Peyer's patch (tissue), 4 donors: ENCODE measurements around the gene ZNF580. TPM values are rescaled to one million over a fixed set of nuclear protein-coding genes. Genes with fewer than 3 reads are reported as not detected.

Source experiments
- DNase-seq, 3 donors: peaks; one replicate each; pipeline ENCODE4 v3.0.0-alpha.2; 2017 to 2019
- H3K27ac ChIP-seq, 4 donors: fragments of 200-600 bp; sonication (generic); one replicate each; pipeline ENCODE4 v1.5.1; 2016 to 2019
- H3K27me3 ChIP-seq, 2 donors: fragments of 200-600 bp; sonication (generic); one replicate each; pipeline ENCODE4 v1.5.1; 2019
- H3K36me3 ChIP-seq, 3 donors: fragments of 200-600 bp; sonication (generic); one replicate each; pipeline ENCODE4 v1.5.1; 2016 to 2019
- H3K4me1 ChIP-seq, 4 donors: fragments of 200-600 bp; sonication (generic); one replicate each; pipeline ENCODE4 v1.5.1; 2016 to 2019
- H3K4me3 ChIP-seq, 4 donors: fragments of 200-600 bp; sonication (generic); 1 replicate in 3 of 4; 2 replicates in 1 of 4; pipeline ENCODE4 v1.5.1; 2016 to 2019; ENCODE audit warnings: mild to moderate bottlenecking in 1 of 4
- H3K9me3 ChIP-seq, 4 donors: fragments of 200-600 bp; sonication (generic); one replicate each; pipeline ENCODE4 v1.5.1; 2016 to 2019; ENCODE audit warnings: mild to moderate bottlenecking in 1 of 4
- POLR2A ChIP-seq, 2 donors: fragments of 450-650 bp; IDR thresholded peaks; one replicate each; pipeline ENCODE4 v1.5.1; 2017; ENCODE audit warnings: antibody characterized with exemption in 2 of 2, mild to moderate bottlenecking in 2 of 2, moderate library complexity in 2 of 2
- total RNA-seq, 4 donors: library from RNA; depleted of rRNA; stranded (reverse); fragments of >200 nt; gene quantifications; one replicate each; pipeline ENCODE4 v1.1.0, GENCODE V29; 2016
- TF ChIP-seq, protein P1 (sequence below), 6 experiments: fragments of 450-650 bp in 4 of 6; fragments of 200-600 bp in 2 of 6; sonication (generic) in 1 of 6; IDR thresholded peaks; one replicate each; pipeline ENCODE4 v1.5.1; 2017 to 2019; ENCODE audit warnings: antibody characterized with exemption in 6 of 6, mild to moderate bottlenecking in 3 of 6, moderate library complexity in 1 of 6

The ZNF580 gene
- total RNA-seq, 4 donors from 2014 or later, result 12.3 to 38.4 (median 25.2) TPM

DNA sequence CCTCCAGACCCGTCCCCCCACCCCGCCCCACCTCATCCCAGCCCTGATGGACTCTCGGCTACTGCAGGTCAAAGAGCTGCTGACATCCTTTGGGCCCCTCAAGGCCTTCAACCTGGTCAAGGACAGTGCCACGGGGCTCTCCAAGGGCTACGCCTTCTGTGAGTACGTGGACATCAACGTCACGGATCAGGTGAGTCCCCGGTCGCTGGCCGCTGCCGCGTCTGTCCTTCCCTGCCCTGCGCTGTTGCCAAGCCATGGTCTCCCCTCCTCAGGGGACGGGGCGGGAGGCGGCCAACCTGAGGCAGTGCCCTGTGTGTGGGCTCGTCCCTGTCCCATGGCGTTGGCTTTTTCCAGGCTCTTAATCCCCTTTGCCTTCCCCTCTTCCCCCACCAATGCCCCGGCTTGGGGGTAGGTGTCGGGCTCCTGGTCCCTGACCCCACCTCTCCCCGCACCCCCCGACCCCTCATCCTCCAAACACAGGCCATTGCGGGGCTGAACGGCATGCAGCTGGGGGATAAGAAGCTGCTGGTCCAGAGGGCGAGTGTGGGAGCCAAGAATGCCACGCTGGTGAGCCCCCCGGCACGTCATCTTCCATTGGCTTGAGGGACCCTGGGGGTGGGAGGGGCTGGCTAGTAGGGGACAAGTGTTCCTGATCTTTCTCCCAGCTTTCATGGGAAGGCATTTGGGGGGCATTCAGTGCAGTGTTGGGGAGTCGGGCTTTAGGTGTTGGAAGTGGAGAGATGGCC lies 28.0 kb downstream of the ZNF580 start:
- peak overlapping the region in 2 of 4 donors; percentile 60 to 67 for H3K27ac ChIP-seq
- no peak overlapping the region for H3K4me3 ChIP-seq
- DNase-seq, result no peak
- no peaks in the 10 kb centered on the region for H3K9me3 ChIP-seq
- TF ChIP-seq, protein P1, sequence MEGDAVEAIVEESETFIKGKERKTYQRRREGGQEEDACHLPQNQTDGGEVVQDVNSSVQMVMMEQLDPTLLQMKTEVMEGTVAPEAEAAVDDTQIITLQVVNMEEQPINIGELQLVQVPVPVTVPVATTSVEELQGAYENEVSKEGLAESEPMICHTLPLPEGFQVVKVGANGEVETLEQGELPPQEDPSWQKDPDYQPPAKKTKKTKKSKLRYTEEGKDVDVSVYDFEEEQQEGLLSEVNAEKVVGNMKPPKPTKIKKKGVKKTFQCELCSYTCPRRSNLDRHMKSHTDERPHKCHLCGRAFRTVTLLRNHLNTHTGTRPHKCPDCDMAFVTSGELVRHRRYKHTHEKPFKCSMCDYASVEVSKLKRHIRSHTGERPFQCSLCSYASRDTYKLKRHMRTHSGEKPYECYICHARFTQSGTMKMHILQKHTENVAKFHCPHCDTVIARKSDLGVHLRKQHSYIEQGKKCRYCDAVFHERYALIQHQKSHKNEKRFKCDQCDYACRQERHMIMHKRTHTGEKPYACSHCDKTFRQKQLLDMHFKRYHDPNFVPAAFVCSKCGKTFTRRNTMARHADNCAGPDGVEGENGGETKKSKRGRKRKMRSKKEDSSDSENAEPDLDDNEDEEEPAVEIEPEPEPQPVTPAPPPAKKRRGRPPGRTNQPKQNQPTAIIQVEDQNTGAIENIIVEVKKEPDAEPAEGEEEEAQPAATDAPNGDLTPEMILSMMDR (IDR thresholded peaks at IDR 0.05), result no peak
- no peak for TF ChIP-seq POLR2A (IDR thresholded peaks at IDR 0.05)
- no peaks in the 10 kb centered on the region for H3K27me3 ChIP-seq
- H3K36me3 ChIP-seq, result peaks cover 0 to 95% (median under 1%) of the 10 kb centered on the region in 3 donors
- peaks cover 0 to 42% (median 0%) of the 10 kb centered on the region in 4 donors for H3K4me1 ChIP-seq

DNA sequence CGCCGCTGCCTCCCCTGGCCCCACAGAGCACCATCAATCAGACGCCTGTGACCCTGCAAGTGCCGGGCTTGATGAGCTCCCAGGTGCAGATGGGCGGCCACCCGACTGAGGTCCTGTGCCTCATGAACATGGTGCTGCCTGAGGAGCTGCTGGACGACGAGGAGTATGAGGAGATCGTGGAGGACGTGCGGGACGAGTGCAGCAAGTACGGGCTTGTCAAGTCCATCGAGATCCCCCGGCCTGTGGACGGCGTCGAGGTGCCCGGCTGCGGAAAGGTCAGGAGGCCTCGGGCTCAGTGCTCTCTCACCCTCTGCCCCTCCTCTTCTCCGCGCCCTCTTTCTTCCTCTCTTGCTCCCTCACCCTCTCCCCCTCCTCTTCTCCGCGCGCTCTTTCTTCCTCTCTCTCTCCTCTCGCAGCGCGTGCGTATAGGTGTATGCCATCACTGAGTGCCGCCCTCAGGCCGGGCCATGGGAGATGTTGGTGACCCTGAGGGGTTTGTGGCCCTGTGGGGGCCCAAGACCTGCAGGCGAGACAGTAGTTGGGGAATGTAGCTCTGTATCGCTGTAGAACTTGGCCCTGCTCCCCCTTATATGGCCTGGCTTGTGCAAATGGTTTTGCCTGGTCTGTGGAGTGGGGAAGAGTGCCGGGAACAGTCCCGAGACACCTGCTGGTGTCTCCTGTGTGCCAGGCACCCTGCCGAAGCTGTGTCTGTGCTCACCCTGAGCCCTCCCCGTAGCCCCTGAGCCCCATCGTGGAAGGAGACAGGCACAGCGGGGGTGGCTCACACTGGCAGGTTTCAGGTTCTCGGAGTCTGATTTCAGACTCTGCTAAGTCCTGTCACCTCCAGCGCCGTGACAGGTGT lies 28.8 kb downstream of the ZNF580 start:
- H3K27me3 ChIP-seq, result no peaks in the 10 kb centered on the region
- no peak overlapping the region for H3K4me3 ChIP-seq
- TF ChIP-seq POLR2A (IDR thresholded peaks at IDR 0.05), result no peak
- TF ChIP-seq, protein P1 (IDR thresholded peaks at IDR 0.05), result no peak
- no peak for DNase-seq
- peaks cover 0 to 87% (median 0%) of the 10 kb centered on the region in 3 donors for H3K36me3 ChIP-seq
- no peak overlapping the region for H3K27ac ChIP-seq
- H3K4me1 ChIP-seq, result peaks cover 0 to 50% (median 2%) of the 10 kb centered on the region in 4 donors
- H3K9me3 ChIP-seq, result no peaks in the 10 kb centered on the region

DNA sequence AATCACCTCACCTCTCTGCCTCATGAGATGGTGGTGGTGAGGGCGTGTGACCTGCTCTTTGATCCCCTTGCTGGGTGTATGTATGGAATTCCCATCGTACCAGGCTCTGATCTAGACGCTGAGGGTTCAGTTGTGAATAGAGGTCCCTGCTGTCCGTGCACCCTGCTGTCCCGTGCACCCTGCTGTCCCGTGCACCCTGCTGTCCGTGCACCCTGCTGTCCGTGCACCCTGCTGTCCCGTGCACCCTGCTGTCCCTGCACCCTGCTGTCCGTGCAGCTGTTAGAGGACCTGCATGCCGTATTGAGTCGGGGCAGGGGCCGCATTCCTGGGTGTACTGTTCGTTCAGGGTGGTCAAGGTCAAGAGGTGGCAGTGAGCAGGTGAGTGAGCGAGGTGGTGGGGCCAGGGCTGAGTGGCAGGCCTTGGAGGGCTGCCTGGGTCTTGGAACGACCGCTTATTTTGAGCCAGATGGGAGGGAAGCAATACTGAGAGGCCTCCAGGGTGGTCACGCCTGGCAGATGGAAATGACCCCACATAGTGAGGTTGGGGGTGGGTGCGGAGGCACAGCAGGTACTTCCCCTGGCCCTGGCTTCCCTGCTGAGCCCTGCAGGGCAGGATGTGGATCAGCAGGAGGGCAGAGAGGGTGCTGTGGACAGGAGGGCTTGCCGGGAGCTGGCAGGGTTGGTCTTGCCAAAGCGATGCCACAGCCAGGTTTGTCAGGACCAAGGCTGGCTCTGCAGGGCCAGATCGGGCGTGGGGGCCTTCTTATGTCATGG lies 29.7 kb downstream of the ZNF580 start:
- TF ChIP-seq, protein P1 (IDR thresholded peaks at IDR 0.05), result no peak
- no peak for TF ChIP-seq POLR2A (IDR thresholded peaks at IDR 0.05)

DNA sequence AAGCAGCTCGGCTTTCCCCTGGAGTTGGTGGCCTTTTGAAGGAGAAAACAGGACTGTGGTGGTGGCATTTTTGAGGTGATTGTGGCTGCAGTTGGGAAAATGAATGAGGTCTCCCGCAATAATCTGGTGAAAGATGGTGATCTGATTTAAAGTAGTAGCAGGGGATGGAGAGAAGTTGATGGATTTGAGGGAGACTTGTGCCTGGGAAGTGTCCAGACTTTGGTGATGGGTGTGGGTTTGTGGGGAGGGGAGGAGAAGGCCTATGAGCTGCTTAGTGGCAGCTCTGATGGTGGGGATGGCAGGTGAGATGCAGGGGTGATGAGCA lies 30.2 kb downstream of the ZNF580 start:
- TF ChIP-seq, protein P1 (IDR thresholded peaks at IDR 0.05), result no peak
- TF ChIP-seq POLR2A (IDR thresholded peaks at IDR 0.05), result no peak
- DNase-seq, result no peak
- Histone ChIP-seq H3K4me1 (peaks cover 0 to 54% (median 4%) of the 10 kb centered on the region in 4 donors), H3K4me3 (no peak overlapping the region), H3K27ac (no peak overlapping the region), H3K36me3 (peaks cover 0 to 75% (median 0%) of the 10 kb centered on the region in 3 donors), H3K27me3 (no peaks in the 10 kb centered on the region), H3K9me3 (no peaks in the 10 kb centered on the region)

More for the DNA sequence above, 29.7 kb downstream of the ZNF580 start:
- no peak overlapping the region for H3K27ac ChIP-seq
- H3K9me3 ChIP-seq, result no peaks in the 10 kb centered on the region
- peaks cover 0 to 51% (median 2%) of the 10 kb centered on the region in 4 donors for H3K4me1 ChIP-seq
- peaks cover 0 to 81% (median 0%) of the 10 kb centered on the region in 3 donors for H3K36me3 ChIP-seq
- H3K4me3 ChIP-seq, result no peak overlapping the region
- no peaks in the 10 kb centered on the region for H3K27me3 ChIP-seq
- DNase-seq, result peak in 1 of 3 donors; percentile 68

DNA sequence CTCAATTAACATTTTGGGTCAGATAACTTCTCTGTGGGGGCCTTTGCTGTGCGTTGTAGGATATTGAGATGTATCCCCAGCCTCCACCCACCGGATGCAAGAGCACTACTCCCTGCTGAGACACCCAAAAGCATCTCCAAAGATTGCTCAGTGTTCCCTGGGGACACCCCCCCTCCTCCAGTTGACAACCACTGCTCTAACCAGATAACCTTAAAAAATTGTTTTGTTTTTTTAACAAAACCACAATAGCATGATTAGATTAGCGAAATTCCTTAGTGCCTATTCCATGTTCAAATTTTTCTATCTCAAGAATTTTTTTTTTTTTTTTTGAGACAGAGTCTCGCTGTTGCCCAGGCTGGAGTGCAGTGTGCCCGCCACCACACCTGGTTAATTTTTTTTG lies 31.6 kb downstream of the ZNF580 start:
- Histone ChIP-seq H3K4me3 (no peak overlapping the region), H3K4me1 (peaks cover 4 to 53% (median 12%) of the 10 kb centered on the region in 4 donors), H3K27ac (no peak overlapping the region), H3K36me3 (peaks cover 0 to 61% (median 0%) of the 10 kb centered on the region in 3 donors), H3K9me3 (no peaks in the 10 kb centered on the region), H3K27me3 (no peaks in the 10 kb centered on the region)
- no peak for TF ChIP-seq POLR2A (IDR thresholded peaks at IDR 0.05)
- TF ChIP-seq, protein P1 (IDR thresholded peaks at IDR 0.05), result no peak
- DNase-seq, result no peak
